Stimulated activated CD8-positive, alpha-beta memory T cell treated with anti-CD3 and anti-CD28 coated beads, Interleukin-4, amount 100 ng/mL, for 24 hours (primary cell): Measurements from ENCODE around the gene TMEM44.
"Not testable (repeated sequence)": the region's sequence is repeated elsewhere in the genome, so short reads cannot be mapped to it uniquely, and the experiment has no call there.

Experiments
- DNase-seq: peaks from one replicate; pipeline ENCODE4 v3.0.0-alpha.2; 2020; ENCODE audit warnings: low read depth

Gene TMEM44

DNA sequence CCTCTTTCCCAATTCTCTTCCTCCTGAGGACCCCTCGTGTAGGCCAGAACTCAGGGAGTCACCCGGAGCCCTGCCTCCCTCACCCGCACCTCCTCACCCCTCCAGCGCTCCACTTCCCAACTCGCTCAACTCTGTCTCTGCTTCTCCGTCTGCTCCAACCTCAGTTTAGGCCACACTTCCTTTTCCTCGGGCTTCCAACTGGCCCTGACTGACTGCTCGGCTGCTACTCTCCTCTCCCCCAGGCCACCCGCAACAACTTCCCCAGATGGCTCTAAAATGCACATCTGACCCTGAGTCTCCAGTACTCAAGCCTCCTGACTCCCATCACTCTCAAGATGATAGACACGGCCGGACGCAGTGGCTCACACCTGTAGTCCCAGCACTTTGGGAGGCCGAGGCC, 23.6 kb downstream of the TMEM44 start:
- DNase-seq = no peak

DNA sequence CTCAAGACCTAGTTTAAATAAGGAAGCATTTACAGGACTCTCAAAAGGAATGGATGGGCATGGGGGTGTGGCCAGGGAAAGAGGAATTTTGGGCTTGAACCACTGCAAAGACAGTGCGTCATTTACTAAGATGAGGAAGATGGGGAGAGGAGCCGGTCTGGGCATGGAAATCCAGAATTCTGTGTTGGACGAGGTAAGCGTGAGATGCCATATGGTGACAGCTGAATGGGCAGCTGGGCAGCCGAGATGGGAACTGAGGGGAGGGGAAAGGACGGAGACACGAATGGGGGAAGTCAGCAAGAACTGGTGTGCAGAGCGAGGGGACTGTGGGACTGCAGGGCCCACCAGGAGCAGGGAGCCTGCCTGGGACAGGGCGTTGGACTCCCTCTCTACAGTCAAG, 24.2 kb downstream of the TMEM44 start:
- no peak for DNase-seq

DNA sequence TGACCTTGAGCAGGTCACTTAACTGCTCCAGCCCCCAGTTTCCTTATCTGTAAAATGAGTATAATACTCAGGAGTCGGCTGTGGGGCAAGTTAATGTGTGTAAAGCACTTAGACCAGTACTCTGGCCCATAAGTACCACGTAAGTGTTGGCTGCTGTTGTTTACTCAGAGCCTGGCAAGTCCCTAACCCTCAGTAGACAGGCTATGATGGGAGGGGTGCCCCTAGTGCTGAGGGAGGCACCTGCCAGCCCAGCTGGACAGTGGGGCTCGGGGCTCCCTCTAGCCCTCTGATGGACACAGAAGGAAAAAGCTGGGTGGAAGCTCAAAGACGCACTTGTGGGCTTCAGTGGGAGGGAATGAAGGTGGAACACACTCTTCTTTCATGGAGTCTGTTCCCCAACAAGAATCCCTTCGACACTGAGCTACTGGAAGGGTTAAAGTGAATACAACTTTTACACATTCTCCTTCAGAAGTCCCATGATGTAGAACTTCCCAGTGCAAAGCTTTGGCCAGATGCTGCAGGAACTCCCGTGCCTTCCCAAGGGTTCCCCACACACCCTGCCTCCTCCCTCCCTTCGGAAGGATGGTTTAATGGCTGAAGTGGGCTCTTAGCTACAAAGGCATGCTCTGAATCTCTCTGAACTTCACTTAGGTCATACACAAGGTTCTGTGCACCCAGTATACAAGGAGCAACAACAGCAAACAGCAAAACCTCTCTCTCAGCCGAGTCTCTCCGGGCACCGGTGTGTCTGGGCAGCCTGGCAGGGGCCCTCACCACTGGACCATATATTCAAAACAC, 25.4 kb downstream of the TMEM44 start:
- DNase-seq = no peak

DNA sequence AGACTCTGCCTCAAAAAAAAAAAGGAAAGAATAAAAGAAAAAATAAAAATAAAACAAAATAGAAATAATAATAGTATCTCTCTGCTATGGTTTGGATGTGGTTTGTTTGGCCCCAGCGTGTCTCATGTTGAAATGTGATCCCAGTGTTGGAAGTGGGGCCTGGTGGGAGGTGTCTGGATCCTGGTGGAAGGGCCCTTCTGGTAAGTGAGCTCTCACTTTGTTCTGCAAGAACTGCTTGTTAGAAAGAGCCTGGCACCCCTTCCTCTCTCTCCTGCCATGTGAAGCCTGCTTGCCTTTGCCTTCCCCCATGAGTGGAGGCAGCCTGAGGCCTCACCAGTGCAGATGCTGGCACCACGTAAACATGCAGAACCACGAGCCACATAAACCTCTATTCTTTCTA, 26.3 kb downstream of the TMEM44 start:
- DNase-seq = no peak

DNA sequence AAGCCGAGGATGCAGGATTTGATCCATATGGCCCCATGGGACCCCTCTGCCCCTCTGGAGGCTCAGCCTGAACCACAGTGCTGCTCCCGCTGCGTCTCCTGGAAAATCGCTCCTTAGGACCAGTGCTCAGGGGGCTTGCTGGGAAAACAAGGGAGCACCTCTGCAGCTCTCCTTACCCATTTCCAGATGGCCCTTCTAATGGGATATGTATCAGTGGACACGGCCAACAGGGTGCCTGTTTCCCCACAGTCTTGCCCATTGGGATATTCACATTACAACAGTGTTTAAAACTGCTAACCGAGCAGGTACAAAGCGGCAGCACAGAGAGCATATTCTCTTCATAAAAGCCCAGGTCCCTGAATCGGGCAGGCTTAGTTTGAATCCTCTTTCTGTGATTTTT, 27.1 kb downstream of the TMEM44 start:
- no peak for DNase-seq

DNA sequence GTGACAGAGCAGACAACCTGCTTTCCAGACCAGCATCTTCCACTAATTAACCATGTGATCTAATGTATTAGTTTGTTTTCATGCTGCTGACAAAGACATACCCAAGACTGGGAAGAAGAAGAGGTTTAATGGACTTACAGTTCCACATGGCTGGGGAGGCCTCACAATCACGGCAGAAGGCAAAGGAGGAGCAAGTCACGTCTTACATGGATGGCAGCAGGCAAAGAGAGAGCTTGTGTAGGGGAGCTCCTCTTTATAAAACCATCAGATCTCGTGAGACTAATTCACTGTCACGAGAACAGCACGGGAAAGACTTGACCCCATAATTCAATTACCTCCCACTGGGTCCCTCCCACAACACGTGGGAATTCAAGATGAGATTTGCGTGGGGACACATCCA, 27.9 kb downstream of the TMEM44 start:
- DNase-seq = not testable (repeated sequence)

DNA sequence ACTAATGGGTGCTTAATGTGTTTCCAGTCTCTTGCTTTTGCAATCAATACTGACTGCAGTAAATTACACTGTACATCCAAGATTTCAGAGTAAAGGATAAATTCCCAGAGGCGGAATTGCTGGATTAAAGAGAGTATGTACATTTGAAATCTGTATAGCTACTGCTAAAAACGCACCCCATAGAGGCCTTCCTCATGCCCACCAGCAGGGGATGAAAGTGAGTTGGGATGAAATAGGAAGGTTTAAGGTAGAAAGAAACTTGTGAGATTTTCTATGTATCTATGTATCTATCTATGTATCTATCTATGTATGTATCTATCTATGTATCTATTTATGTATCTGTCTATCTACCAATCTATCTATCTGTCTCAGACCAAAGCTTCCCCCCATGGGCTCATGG, 28.4 kb downstream of the TMEM44 start:
- no peak for DNase-seq

DNA sequence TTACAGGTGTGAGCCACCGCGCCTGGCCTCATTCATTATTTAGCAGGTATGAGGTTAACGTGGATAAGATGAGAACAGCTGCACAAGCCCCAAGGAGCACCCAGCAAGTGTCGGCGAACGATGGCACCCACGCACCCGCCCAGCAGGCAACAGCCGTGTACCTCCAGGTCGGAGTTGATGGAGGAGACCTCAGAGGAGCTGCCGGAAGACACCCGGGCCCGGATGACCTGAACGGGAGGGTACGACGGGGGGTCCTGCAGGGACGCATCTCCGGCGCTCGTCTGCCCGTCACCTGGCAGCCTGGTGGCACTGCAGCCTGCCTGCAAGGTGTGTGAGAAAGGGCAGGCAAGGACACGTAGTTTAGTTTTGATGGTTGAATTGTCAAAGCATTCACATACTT, 29.1 kb downstream of the TMEM44 start:
- DNase-seq = no peak

DNA sequence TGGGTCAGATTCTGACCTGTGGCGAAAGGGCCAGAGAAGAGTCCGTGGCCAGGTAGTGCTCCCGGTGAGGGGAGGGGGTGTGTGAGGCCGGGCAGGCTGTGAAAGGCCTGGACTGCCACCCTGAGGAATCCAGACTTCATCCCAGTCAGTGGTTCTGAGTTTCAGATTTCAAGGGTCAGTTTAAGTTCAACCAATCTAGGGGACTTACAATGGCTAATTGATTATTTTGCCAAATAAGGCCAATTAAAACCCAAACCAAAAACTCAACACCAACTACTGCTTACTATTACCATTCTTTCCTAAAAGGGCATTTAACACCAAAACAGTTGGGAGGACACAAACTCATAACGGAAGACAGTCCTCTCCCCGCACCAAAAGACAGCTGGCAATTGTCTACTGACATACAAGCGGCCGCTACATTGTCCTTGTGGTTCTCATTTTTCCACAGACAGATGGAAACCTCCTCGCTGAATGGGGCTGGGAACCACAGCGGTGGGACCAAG, 30.5 kb downstream of the TMEM44 start:
- no peak for DNase-seq

DNA sequence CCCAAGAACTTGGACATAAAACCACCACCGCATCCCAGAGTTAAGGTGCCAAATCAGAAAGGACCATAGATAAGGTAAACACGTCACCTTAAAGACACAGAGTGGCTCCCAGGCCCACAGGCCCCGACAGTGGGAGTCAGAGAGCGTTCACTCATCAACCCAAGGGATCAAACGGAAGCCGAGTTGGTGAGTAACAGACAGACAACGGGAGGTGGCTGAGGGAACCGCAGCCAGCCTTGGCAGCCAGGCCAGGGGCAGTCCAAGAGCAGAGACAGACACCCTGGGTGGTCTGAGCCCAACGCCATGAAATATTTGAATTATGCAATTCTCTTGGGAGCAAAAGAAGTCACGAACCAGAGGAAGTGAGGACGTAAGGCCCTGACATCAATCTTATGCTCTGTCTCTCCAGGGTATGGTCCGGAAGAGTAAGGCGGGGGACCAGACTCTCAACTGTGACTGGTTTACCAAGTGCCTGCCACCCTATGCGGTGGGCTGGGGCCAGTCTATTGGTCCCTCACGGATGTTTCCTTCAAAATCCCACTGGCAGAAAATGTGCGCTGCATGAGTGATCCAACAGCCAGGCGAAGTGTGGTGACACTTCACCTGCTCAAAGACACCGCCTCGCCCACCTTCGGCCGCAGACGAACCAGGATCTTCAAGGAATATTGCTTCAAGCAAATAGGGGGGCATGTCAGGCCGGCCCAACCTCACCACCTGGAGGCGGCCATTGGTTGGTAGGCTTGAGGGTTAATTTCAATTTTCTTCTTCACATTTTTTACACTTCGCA, 34.3 kb downstream of the TMEM44 start:
- DNase-seq = no peak

DNA sequence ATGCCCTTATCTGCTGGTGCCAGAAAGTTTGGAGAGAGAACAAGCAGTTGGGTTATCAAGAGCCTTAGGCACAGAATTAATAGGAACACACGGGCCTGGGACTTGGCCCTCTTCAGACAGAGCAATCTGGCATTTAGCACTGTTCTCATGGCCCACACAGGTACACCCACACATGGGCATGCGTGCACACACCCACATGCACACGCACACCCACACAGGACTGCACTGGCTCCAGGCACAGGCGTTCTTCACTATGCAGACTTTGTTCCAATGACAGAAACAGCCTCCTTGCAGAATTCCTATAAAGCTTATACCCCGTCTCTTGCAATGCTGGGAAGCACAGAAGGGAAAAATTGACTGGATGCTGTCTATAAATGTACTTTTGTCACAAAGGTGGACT, 36.3 kb downstream of the TMEM44 start:
- no peak for DNase-seq

DNA sequence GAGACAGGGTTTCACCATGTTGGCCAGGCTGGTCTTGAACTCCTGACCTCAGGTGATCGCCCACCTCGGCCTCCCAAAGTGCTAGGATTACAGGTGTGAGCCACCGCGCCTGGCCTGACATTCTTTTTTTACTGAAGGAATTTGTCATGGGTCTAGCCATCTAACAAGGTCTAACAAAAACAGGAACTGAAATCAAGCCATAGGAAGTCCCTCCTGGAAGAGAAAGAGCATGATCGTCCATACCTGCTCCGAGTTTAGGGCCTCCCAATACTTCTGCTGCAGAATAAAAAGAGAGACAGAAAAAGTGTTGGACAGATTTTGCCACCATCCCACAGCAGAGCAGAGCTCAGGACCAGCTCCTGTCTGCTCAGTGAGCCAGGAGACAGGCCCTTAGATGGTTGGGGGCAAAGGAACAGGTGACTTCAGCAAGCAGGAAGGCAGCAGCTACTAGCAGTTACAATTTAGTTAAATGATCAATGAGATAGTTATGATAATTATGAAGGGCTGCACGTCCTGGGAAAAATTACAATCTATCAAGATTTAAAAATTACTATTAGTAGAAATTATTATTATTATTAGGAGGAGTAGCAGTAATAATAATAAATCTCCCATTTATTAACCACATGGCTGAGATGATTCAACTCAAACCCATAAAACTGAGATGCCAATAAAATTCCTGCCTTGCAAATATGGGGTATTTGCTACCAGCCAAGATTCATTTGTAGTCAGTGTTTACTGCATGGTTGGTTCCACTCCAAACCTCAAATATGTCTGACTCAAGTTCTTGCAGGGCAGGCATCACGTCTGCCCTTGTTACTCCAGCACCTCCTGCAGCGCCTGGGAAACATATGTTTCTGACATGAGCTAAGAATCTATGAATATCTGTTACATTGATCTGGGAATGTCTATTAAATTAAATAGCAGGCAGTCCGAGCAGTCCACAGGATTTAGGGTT, 40.1 kb downstream of the TMEM44 start:
- DNase-seq = no peak

DNA sequence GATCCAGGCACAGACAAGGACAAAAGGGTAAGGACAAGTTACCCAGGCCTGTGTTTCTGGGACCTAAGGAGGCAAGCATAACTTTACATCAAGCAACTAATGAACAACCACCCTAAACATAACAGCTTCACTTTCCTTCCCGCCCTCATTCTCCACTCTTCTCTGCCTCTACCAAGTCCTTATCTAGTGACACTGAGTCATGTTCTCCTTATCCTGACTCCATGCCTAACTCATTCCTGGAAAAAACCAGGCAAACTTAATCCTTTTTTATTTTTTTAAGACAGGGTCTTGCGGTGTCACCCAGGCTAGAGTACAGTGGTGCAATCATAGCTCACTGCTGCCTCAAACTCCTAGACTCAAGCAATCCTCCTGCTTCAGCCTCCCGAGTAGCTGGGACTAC, 44.5 kb downstream of the TMEM44 start:
- no peak for DNase-seq

DNA sequence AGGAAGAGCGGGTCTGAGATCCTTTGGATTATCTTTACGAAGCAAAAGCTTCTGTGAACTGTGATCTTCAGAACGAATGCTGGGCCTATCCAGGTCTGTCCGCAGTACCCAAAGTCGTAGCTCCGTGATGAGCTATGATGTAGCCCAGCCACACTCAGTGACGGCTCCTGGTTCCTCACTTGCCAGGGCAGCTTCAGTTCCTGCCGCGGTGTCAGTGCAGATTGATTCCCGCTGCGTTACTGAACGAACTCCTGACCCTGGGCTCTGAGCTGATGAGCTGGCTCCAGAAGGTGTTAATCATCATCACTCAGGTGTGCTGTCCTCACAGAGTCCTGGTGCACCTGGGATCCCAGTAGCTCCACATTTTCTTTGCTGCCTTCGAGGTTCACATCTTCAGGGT, 45.0 kb downstream of the TMEM44 start:
- no peak for DNase-seq

DNA sequence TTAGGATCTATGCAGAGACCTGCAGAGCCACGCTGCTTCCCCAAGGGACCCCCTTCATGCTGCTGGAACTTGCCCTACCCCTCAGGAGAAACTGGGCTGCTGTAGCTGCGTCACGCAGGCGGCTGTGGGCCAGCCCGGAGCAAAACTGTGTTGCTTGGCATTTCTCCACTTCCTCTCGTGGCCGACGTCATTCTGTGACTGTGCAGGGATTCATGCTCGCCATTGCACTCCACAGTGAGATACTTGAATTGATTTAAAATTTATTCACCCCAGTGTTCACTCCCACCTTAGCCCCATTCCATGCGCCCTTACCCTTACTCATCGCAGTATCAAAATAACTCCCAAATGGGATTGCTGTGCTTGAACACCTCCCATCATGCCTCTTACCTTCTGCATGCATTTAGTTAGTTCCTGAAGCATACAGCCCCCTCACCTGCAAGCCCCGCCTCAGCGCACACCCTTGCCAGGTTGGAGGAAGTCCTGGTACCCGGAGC, 45.7 kb downstream of the TMEM44 start:
- no peak for DNase-seq

DNA sequence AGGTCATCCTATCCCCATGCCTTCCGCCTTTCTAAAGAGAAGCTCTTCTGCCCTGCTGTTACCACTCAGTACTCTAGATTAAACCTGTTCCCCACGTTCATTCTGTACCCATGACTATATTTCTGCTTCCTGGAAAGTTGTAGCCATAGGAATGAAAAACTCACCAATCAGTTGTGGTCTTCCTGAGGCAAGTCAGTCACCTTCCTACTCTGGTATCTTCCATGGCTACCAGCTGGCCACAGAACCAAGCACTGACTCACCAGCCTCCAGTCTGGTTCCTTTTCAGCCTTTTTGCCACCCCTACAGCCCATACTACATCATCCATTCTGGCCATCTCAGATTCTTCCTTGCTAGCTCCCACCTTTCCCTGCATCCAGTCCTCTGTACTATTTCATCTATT, 46.4 kb downstream of the TMEM44 start:
- DNase-seq = no peak

DNA sequence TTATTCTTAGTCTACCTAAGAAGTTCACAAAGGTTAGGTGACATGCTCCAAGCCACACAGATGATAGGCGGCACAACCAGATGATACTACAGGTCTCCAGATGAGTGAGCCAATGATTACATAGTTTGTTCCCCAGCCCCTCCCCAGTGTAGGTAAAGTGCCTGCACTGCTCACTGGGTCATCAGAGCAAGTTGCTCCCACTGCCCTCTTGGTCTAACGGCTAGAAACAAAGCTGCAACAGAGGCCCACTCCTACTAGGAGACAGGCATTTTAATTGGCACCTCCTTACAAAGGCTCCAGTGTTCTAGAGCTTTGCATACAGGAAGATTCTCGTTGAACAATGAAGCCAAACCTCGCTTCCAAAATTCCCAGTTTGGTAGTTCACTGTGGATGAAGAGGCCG, 47.3 kb downstream of the TMEM44 start:
- no peak for DNase-seq

DNA sequence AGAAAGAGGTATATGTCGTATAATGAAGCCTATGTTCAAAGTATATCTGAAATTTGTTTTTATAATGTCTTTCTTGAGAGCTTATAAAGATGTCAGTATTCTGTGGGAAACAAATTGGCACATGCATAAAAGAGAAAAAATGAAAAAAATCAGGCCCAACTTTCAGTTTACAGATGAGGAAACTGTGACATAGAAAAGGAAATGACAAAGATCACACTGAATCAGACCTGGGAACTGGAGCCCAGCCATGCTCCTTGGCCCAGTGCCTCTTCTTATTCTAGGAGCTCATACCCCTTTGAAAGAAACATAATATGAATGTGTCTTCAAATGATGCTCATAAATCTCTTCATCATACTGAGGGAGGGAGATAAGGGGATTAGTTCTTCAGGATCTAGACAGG, 48.4 kb downstream of the TMEM44 start:
- DNase-seq = no peak

DNA sequence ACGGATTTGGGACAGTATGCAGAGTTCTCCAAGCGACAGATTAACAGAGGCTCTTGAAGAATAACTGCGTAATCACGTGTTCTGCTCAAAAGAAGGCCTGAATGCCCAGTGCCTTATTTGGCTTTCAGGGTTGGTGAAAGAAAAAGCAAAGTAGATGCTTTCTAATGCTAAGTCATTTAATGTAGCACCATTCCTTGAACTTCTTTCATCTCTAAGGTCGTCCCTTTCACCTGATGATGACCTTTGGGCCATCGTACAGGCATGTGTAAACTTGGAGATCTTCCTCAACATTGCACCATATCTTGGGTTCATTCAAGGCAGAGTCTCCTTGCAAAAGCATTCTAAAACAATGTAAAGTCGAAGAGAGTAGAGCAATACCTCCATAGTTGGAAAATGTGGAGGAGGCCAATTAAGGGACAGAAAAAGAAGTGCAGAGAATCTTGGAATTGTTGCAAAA, 48.9 kb downstream of the TMEM44 start:
- no peak for DNase-seq

DNA sequence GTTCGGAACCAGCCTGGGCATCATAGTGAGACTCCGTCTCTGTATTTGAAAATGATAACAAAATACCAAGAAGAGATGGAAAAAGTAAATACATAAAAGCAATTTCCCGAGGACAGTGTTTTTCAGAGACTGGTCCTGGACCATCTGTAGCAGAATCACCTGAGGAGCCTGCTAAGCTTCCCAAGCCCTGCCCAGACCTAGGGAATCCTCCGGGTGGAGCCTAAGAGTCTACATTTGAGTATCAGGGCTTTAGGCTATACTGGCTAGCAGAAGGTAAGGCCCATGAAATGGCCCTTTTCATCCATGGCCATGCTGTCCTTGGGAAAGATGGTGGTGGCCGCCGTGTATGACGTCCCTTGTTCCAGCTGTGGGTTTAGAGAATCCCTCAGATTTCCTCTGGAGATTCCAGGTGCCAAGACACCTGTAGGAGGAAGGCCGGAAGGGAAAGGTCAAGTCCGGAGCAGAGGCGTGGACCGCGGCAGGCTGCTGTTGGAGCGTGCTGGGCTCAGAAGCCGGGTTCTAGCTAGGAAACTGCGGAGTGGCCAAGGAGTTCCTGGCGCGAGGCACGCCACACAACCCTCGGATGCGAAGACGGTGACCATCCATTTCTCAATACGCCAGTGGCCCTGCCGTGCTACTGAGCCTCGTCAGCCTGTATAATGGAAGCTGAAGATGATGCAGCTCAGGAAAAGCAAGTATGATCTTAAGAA, 50.9 kb downstream of the TMEM44 start:
- DNase-seq = no peak

DNA sequence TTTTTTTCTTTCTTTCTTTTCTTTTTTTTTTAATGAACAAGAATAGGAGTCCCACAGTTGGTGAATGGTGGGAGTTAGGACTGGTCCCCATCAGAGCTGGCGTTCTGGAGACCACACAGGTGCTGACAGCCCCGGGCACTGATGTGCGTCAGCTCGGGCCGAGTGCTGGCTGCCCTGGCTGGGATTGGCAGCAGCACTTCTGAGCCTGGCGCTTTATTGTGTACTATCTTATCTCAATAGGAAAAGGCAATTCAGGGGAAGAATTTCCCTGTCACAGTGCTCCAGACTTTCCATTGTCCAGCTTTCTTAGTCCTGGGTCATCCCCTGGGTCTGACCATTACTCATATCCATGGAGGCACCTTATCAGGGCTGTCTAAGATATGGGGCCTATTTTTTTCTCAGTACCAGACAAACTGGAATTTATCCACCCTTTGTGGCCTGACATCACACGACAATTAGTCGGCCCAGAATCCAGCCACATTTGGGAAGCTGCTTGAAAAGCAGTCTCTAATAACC, 54.1 kb downstream of the TMEM44 start:
- no peak for DNase-seq
